CD4-positive, alpha-beta memory T cell (primary cell): ENCODE data around the gene APOL3. TPM values are rescaled to one million over a fixed set of nuclear protein-coding genes. Genes with fewer than 3 reads are reported as not detected.
"Not testable (repeated sequence)": the region's sequence is repeated elsewhere in the genome, so short reads cannot be mapped to it uniquely, and the experiment has no call there.

Source experiments
- CTCF ChIA-PET: fragments of 350-600 bp; sonication (Branson Sonifier 250); formaldehyde crosslinking; loops from one replicate; lab custom pipeline; 2021; ENCODE audit warnings: inconsistent platforms; ENCODE audit not compliant: partially characterized antibody; lab: Charles Lee
- POLR2A ChIA-PET: fragments of 350-600 bp; sonication (Branson Sonifier 250); formaldehyde crosslinking; loops from one replicate; lab custom pipeline; 2021; ENCODE audit not compliant: partially characterized antibody; lab: Charles Lee
- DNase-seq, 5 donors: peaks; one replicate each; pipeline versions ENCODE4 v3.0.0 to v3.0.0-alpha.2; 2020 to 2022; ENCODE audit warnings: mixed read lengths in 1 of 5
- H3K27ac ChIP-seq: one replicate; pipeline ENCODE4 v1.7.0; 2013; ENCODE audit warnings: low read depth, low read length
- H3K27me3 ChIP-seq: 2 replicates; pipeline ENCODE4 v1.7.0; 2013; ENCODE audit warnings: mild to moderate bottlenecking, low read length, moderate library complexity; ENCODE audit not compliant: insufficient read depth
- H3K36me3 ChIP-seq: 2 replicates; pipeline ENCODE4 v1.7.0; 2013; ENCODE audit warnings: mild to moderate bottlenecking, low read length, moderate library complexity; ENCODE audit not compliant: insufficient read depth
- H3K4me1 ChIP-seq: 2 replicates; pipeline ENCODE4 v1.7.0; 2013; ENCODE audit warnings: mild to moderate bottlenecking, low read length, moderate library complexity; ENCODE audit not compliant: insufficient read depth
- H3K4me3 ChIP-seq, 2 donors: one replicate each; pipeline ENCODE4 v1.7.0; 2013; ENCODE audit warnings: low read length in 2 of 2, mild to moderate bottlenecking in 1 of 2
- H3K9me3 ChIP-seq, 2 donors: one replicate each; pipeline ENCODE4 v1.7.0; 2013; ENCODE audit warnings: low read length in 2 of 2, control low read depth in 1 of 2; ENCODE audit not compliant: control insufficient read depth in 1 of 2
- H3K27ac Mint-ChIP-seq, 7 donors: one replicate each; pipeline ENCODE4 v1.8.0; 2020 to 2021; ENCODE audit warnings: mixed read lengths in 7 of 7, mild to moderate bottlenecking in 6 of 7, inconsistent platforms in 3 of 7, moderate library complexity in 3 of 7
- H3K27me3 Mint-ChIP-seq, 2 donors: one replicate each; pipeline ENCODE4 v1.8.0; 2020 to 2021; ENCODE audit warnings: mixed read lengths in 2 of 2
- H3K36me3 Mint-ChIP-seq, 2 donors: one replicate each; pipeline ENCODE4 v1.8.0; 2020 to 2021; ENCODE audit warnings: mixed read lengths in 2 of 2, inconsistent platforms in 1 of 2, mild to moderate bottlenecking in 1 of 2
- H3K4me1 Mint-ChIP-seq, 4 donors: one replicate each; pipeline ENCODE4 v1.8.0; 2020 to 2021; ENCODE audit warnings: mixed read lengths in 4 of 4, mild to moderate bottlenecking in 1 of 4
- H3K4me3 Mint-ChIP-seq, 8 donors: one replicate each; pipeline ENCODE4 v1.8.0; 2020 to 2021; ENCODE audit warnings: mixed read lengths in 8 of 8, mild to moderate bottlenecking in 7 of 8, moderate library complexity in 6 of 8, inconsistent platforms in 3 of 8
- H3K9me3 Mint-ChIP-seq, 8 donors: one replicate each; pipeline ENCODE4 v1.8.0; 2020 to 2021; ENCODE audit warnings: mixed read lengths in 8 of 8, mild to moderate bottlenecking in 5 of 8, inconsistent platforms in 3 of 8, moderate library complexity in 1 of 8
- intact Hi-C: fragments of 100-400 bp; cut with micrococcal nuclease; formaldehyde crosslinking; loops from one replicate; pipeline ENCODE4 v1.15.1; 2023
- polyA plus RNA-seq, 2 donors: library from polyadenylated mRNA; unstranded; fragments of 300-500 nt; fragmentation: Illumina TruSeq; gene quantifications; one replicate each; pipeline ENCODE4 v1.2.3, GENCODE V29; 2021
- total RNA-seq, 2 experiments: library from RNA; stranded (reverse); gene quantifications; one replicate each; pipeline ENCODE4 v1.2.3, GENCODE V29; 2021

APOL3 gene
- total RNA-seq = 100 to 1,000 TPM; 213 to 229 TPM
- 100 to 1,000 TPM in 1 of 2 donors, 10 to 100 TPM in 1; 47.4 to 109 TPM for polyA plus RNA-seq

GRCh38 chr22:36160499-36160942 is at the start of gene APOL3:
Gene APOL3 (minus strand): TSS chr22:36160755. CDS start chr22:36149055, 11,700 bp downstream.
- Histone ChIP-seq H3K4me3 (peak within 1 kb of the TSS; percentile 71 to 99), H3K36me3 (peaks cover 3% of the 10 kb centered on the region), H3K27ac (peak within 1 kb of the TSS; percentile 95), H3K27me3 (no peaks in the 10 kb centered on the region), H3K9me3 (no peaks in the 10 kb centered on the region), H3K4me1 (peaks cover 64% of the 10 kb centered on the region)
- H3K27me3 Mint-ChIP-seq = no peaks in the 10 kb centered on the region
- peak within 1 kb of the TSS; percentile 90 to 99 (median 98) for H3K4me3 Mint-ChIP-seq
- POLR2A ChIA-PET = interaction anchor here (0.7 to 8.2 kb wide), 10 partner anchors 9 to 512 kb away, joined by 3 to 39 read pairs (median 4); partner anchors contain the start of genes APOL6, FOXRED2 and RBFOX2
- H3K27ac Mint-ChIP-seq = peak within 1 kb of the TSS; percentile 92 to 99 (median 98)
- peaks cover 25 to 42% of the 10 kb centered on the region in 2 donors for H3K36me3 Mint-ChIP-seq
- intact Hi-C loops = no loop called here
- peaks cover 60 to 97% (median 78%) of the 10 kb centered on the region in 4 donors for H3K4me1 Mint-ChIP-seq
- DNase-seq = peak; percentile 54 to 75 (median 61)
- H3K9me3 Mint-ChIP-seq = no peaks in the 10 kb centered on the region
- CTCF ChIA-PET = interaction anchor here (0.8 to 4.1 kb wide), 9 partner anchors 9 to 326 kb away, joined by 3 to 33 read pairs (median 5); partner anchors contain the start of gene APOL2

GRCh38 chr22:36210224-36210623 is 49.7 kb upstream of the APOL3 start:
- Histone ChIP-seq H3K36me3 (no peaks in the 10 kb centered on the region), H3K9me3 (no peaks in the 10 kb centered on the region), H3K4me1 (peaks cover 5% of the 10 kb centered on the region), H3K4me3 (no peak overlapping the region), H3K27ac (no peak overlapping the region), H3K27me3 (no peaks in the 10 kb centered on the region)
- H3K4me3 Mint-ChIP-seq = no peak overlapping the region
- intact Hi-C loops = no loop called here
- peaks cover 0 to 15% (median 7%) of the 10 kb centered on the region in 8 donors for H3K9me3 Mint-ChIP-seq
- H3K27ac Mint-ChIP-seq = no peak overlapping the region
- peaks cover 11 to 40% of the 10 kb centered on the region in 2 donors for H3K27me3 Mint-ChIP-seq
- DNase-seq = no peak
- no peaks in the 10 kb centered on the region for H3K36me3 Mint-ChIP-seq
- ChIA-PET CTCF (interaction anchor here (1.4 kb wide), 1 partner anchor 15 kb away, joined by 3 read pairs; no protein-coding TSS in a partner anchor), POLR2A (no interaction called here)
- peaks cover 2 to 6% (median 4%) of the 10 kb centered on the region in 4 donors for H3K4me1 Mint-ChIP-seq

- CTCF ChIA-PET = interaction anchor here (1.3 to 2.1 kb wide), 2 partner anchors 8 to 277 kb away, joined by 3 to 5 read pairs; no protein-coding TSS in a partner anchor
- H3K4me3 ChIP-seq, H3K36me3 Mint-ChIP-seq, H3K27ac Mint-ChIP-seq, H3K27me3 ChIP-seq, H3K27ac ChIP-seq, POLR2A ChIA-PET, DNase-seq, intact Hi-C loops, H3K9me3 ChIP-seq, H3K4me1 Mint-ChIP-seq, H3K4me3 Mint-ChIP-seq, H3K4me1 ChIP-seq, H3K36me3 ChIP-seq: not testable (repeated sequence)
- peaks cover 0 to 15% (median 7%) of the 10 kb centered on the region in 8 donors for H3K9me3 Mint-ChIP-seq
- peaks cover 11 to 42% of the 10 kb centered on the region in 2 donors for H3K27me3 Mint-ChIP-seq
These were observed 48.9 kb upstream of the APOL3 start for GRCh38 chr22:36209488-36209908.

GRCh38 chr22:36208914-36209313 is 48.4 kb upstream of the APOL3 start:
- no peaks in the 10 kb centered on the region for H3K27me3 ChIP-seq
- Mint-ChIP-seq H3K4me1 (peaks cover 2 to 6% (median 4%) of the 10 kb centered on the region in 4 donors), H3K27ac (no peak overlapping the region), H3K4me3 (no peak overlapping the region), H3K27me3 (peaks cover 11 to 37% of the 10 kb centered on the region in 2 donors), H3K36me3 (no peaks in the 10 kb centered on the region), H3K9me3 (peaks cover 0 to 15% (median 7%) of the 10 kb centered on the region in 8 donors)
- CTCF ChIA-PET = interaction anchor here (1.3 to 2.1 kb wide), 2 partner anchors 8 to 278 kb away, joined by 3 to 5 read pairs; no protein-coding TSS in a partner anchor
- H3K27ac ChIP-seq = no peak overlapping the region
- intact Hi-C loops = no loop called here
- DNase-seq = no peak
- H3K9me3 ChIP-seq = no peaks in the 10 kb centered on the region
- H3K4me3 ChIP-seq = no peak overlapping the region
- POLR2A ChIA-PET = no interaction called here
- no peaks in the 10 kb centered on the region for H3K36me3 ChIP-seq
- peaks cover 5% of the 10 kb centered on the region for H3K4me1 ChIP-seq

- H3K4me3 ChIP-seq = no peak overlapping the region
- Mint-ChIP-seq H3K9me3 (peaks cover 0 to 15% (median 7%) of the 10 kb centered on the region in 8 donors), H3K27me3 (peaks cover 13 to 36% of the 10 kb centered on the region in 2 donors), H3K27ac (no peak overlapping the region), H3K4me3 (no peak overlapping the region), H3K36me3 (no peaks in the 10 kb centered on the region), H3K4me1 (peaks cover 2 to 6% (median 4%) of the 10 kb centered on the region in 4 donors)
- no peak overlapping the region for H3K27ac ChIP-seq
- no peaks in the 10 kb centered on the region for H3K27me3 ChIP-seq
- ChIA-PET CTCF (interaction anchor here (1.3 to 2.1 kb wide), 2 partner anchors 9 to 278 kb away, joined by 3 to 5 read pairs; no protein-coding TSS in a partner anchor), POLR2A (no interaction called here)
- H3K4me1 ChIP-seq = peaks cover 5% of the 10 kb centered on the region
- H3K9me3 ChIP-seq = no peaks in the 10 kb centered on the region
- intact Hi-C loops = no loop called here
- H3K36me3 ChIP-seq = no peaks in the 10 kb centered on the region
- no peak for DNase-seq
These were observed 47.7 kb upstream of the APOL3 start for GRCh38 chr22:36208162-36208765.

- Mint-ChIP-seq H3K4me1 (peaks cover 2 to 4% (median 3%) of the 10 kb centered on the region in 4 donors), H3K27ac (peak overlapping the region in 1 of 7 donors; percentile 6), H3K27me3 (peaks cover 8 to 25% of the 10 kb centered on the region in 2 donors), H3K4me3 (no peak overlapping the region), H3K9me3 (peaks cover 0 to 15% (median 7%) of the 10 kb centered on the region in 8 donors), H3K36me3 (no peaks in the 10 kb centered on the region)
- intact Hi-C loops = no loop called here
- Histone ChIP-seq H3K36me3 (no peaks in the 10 kb centered on the region), H3K27me3 (no peaks in the 10 kb centered on the region), H3K4me3 (no peak overlapping the region), H3K9me3 (no peaks in the 10 kb centered on the region), H3K4me1 (peaks cover 5% of the 10 kb centered on the region), H3K27ac (no peak overlapping the region)
- ChIA-PET CTCF (no interaction called here), POLR2A (no interaction called here)
- DNase-seq = no peak
These were observed 45.7 kb upstream of the APOL3 start for GRCh38 chr22:36206255-36206654.

GRCh38 chr22:36205573-36205972 is 45.0 kb upstream of the APOL3 start:
- peaks cover 6 to 22% of the 10 kb centered on the region in 2 donors for H3K27me3 Mint-ChIP-seq
- H3K36me3 ChIP-seq, H3K9me3 ChIP-seq, DNase-seq, intact Hi-C loops, H3K4me1 ChIP-seq, H3K36me3 Mint-ChIP-seq, POLR2A ChIA-PET, H3K4me3 ChIP-seq, H3K27ac Mint-ChIP-seq, H3K4me1 Mint-ChIP-seq, H3K27ac ChIP-seq, H3K27me3 ChIP-seq: not testable (repeated sequence)
- H3K4me3 Mint-ChIP-seq = peak overlapping the region in 1 of 8 donors; percentile 62
- CTCF ChIA-PET = interaction anchor here (1.5 kb wide), 1 partner anchor 34 kb away, joined by 3 read pairs; the partner anchor contains the start of gene APOL2
- peaks cover 0 to 15% (median 7%) of the 10 kb centered on the region in 8 donors for H3K9me3 Mint-ChIP-seq
